Spleen (tissue), 11 donors: ENCODE data around the gene CCDC148. TPM values are rescaled to one million over a fixed set of nuclear protein-coding genes. Genes with fewer than 3 reads are reported as not detected.

Source experiments
- DNase-seq: peaks from one replicate; pipeline ENCODE4 v3.0.0-alpha.2; 2020
- H3K27ac ChIP-seq, 8 donors: fragments of 200-600 bp; sonication (generic) in 7 of 8; 1 replicate in 4 of 8; 2 replicates in 4 of 8; pipeline versions ENCODE4 v1.5.0 to v1.8.0; 2016 to 2021; ENCODE audit warnings: inconsistent platforms in 4 of 8, mild to moderate bottlenecking in 4 of 8, moderate library complexity in 1 of 8
- H3K27me3 ChIP-seq, 7 donors: fragments of 200-600 bp; sonication (generic) in 6 of 7; replicated peaks in 1 of 7; 1 replicate in 4 of 7; 2 replicates in 3 of 7; pipeline versions ENCODE4 v1.5.0 to v1.8.0; 2016 to 2021; ENCODE audit warnings: inconsistent platforms in 3 of 7, mild to moderate bottlenecking in 1 of 7
- H3K36me3 ChIP-seq, 6 donors: fragments of 200-600 bp; sonication (generic) in 5 of 6; 1 replicate in 4 of 6; 2 replicates in 2 of 6; pipeline versions ENCODE4 v1.5.0 to v1.8.0; 2016 to 2021; ENCODE audit warnings: inconsistent platforms in 2 of 6
- H3K4me1 ChIP-seq, 6 donors: fragments of 200-600 bp; sonication (generic) in 5 of 6; 1 replicate in 3 of 6; 2 replicates in 3 of 6; pipeline versions ENCODE4 v1.5.0 to v1.8.0; 2016 to 2021; ENCODE audit warnings: inconsistent platforms in 3 of 6
- H3K4me3 ChIP-seq, 8 donors: fragments of 200-600 bp; sonication (generic) in 7 of 8; 1 replicate in 4 of 8; 2 replicates in 4 of 8; pipeline versions ENCODE4 v1.5.0 to v1.8.0; 2016 to 2021; ENCODE audit warnings: inconsistent platforms in 4 of 8, mild to moderate bottlenecking in 4 of 8, moderate library complexity in 2 of 8
- H3K9me3 ChIP-seq, 8 donors: fragments of 200-600 bp; sonication (generic) in 7 of 8; 1 replicate in 4 of 8; 2 replicates in 4 of 8; pipeline versions ENCODE4 v1.5.0 to v1.8.0; 2016 to 2021; ENCODE audit warnings: inconsistent platforms in 4 of 8
- CTCF ChIP-seq, 11 experiments: fragments of 200-600 bp in 7 of 11; fragments of 450-650 bp in 4 of 11; sonication (generic) in 4 of 11; IDR thresholded peaks in 8 of 11; conservative IDR thresholded peaks in 3 of 11; 1 replicate in 7 of 11; 2 replicates in 4 of 11; pipeline versions ENCODE4 v1.4.0 to v1.8.0; 2016 to 2021; ENCODE audit warnings: antibody characterized with exemption in 11 of 11, inconsistent platforms in 4 of 11, mild to moderate bottlenecking in 1 of 11
- POLR2A ChIP-seq, 3 donors: fragments of 450-650 bp; IDR thresholded peaks; one replicate each; pipeline ENCODE4 v1.5.1; 2017; ENCODE audit warnings: antibody characterized with exemption in 3 of 3, mild to moderate bottlenecking in 1 of 3
- POLR2AphosphoS5 ChIP-seq, 3 donors: sonication (generic); formaldehyde crosslinking; IDR thresholded peaks; one replicate each; pipeline ENCODE4 v1.5.1; 2017; ENCODE audit warnings: antibody characterized with exemption in 3 of 3
- WGBS, 5 donors: extraction: QIAGEN DNeasy Blood & Tissue Kit in 3 of 5; methylation state at CpG; one replicate each; pipeline versions ENCODE4 v1.1.5 to v1.1.7; 2013 to 2018; 5-methylcytosine and 5-hydroxymethylcytosine counted together
- intact Hi-C: fragments of 100-400 bp; cut with DNase I; formaldehyde crosslinking; loops from one replicate; pipeline ENCODE4 v1.15.0; 2023; ENCODE audit warnings: low total_unique reads
- polyA plus RNA-seq, 3 donors: library from polyadenylated mRNA; stranded (reverse); fragments of 200-250 nt; gene quantifications; one replicate each; pipeline ENCODE4 v1.2.1, GENCODE V29; 2013
- total RNA-seq, 7 donors: library from RNA; depleted of rRNA in 3 of 7; stranded (reverse); fragments of >200 nt in 3 of 7; fragmentation: NEBNext Ultra II Directional in 4 of 7; extraction: Animal tissue kit (Norgen Biotek cat#: 25700) in 4 of 7; gene quantifications; one replicate each; pipeline versions ENCODE4 v1.1.0 to v1.2.1, GENCODE V29; 2016 to 2021
- donor health status: healthy with polysubstance abuse.
- donor health status: DM: no; HTN: no; CAD: no; lungs with moderate emphysema.
- donor health status: DM: no; HTN: no; CAD: no.
- donor health status: Bipolar disorder and iron deficiency.
- donor health status: healthy.
- donor health status: DM: no; HTN: no; CAD: no.
- donor health status: DM: yes; HTN: yes; CAD: no.

The CCDC148 gene
- total and polyA plus RNA-seq, 10 donors, result 0.07 to 0.79 (median 0.46) TPM

GRCh38 chr2:158378926-158379325, 77.6 kb downstream of the CCDC148 start:
- WGBS, 5 donors, result 84 to 98% (median 87%) methylated on average over 1 of the region's 1 CpG
- DNase-seq, result no peak
- intact Hi-C loops, result no loop called here

GRCh38 chr2:158366342-158366741, 90.2 kb downstream of the CCDC148 start:
- no peak for DNase-seq
- Histone ChIP-seq H3K27ac (no peak overlapping the region), H3K4me3 (no peak overlapping the region), H3K36me3 (no peaks in the 10 kb centered on the region), H3K4me1 (no peaks in the 10 kb centered on the region), H3K27me3 (no peaks in the 10 kb centered on the region), H3K9me3 (peaks cover 0 to 16% (median 10%) of the 10 kb centered on the region in 8 donors)
- 76 to 95% (median 87%) methylated on average over 5 of the region's 5 CpGs for WGBS, 5 donors
- TF ChIP-seq POLR2A (IDR thresholded peaks at IDR 0.05) (no peak), CTCF (IDR thresholded peaks at IDR 0.05 in 8 of 11, conservative IDR thresholded peaks at IDR 0.05 in 3 of 11) (no peak), POLR2AphosphoS5 (IDR thresholded peaks at IDR 0.05) (no peak)
- intact Hi-C loops, result no loop called here

More at GRCh38 chr2:158378926-158379325, 77.6 kb downstream of the CCDC148 start:
- H3K9me3 ChIP-seq, result peaks cover 0 to 9% (median 0%) of the 10 kb centered on the region in 8 donors
- H3K4me3 ChIP-seq, result no peak overlapping the region
- H3K27me3 ChIP-seq, result no peaks in the 10 kb centered on the region
- no peaks in the 10 kb centered on the region for H3K4me1 ChIP-seq
- no peak for TF ChIP-seq POLR2A (IDR thresholded peaks at IDR 0.05)
- TF ChIP-seq CTCF (IDR thresholded peaks at IDR 0.05 in 8 of 11, conservative IDR thresholded peaks at IDR 0.05 in 3 of 11), result no peak
- no peak for TF ChIP-seq POLR2AphosphoS5 (IDR thresholded peaks at IDR 0.05)
- no peak overlapping the region for H3K27ac ChIP-seq
- H3K36me3 ChIP-seq, result no peaks in the 10 kb centered on the region

GRCh38 chr2:158359846-158360245, 96.7 kb downstream of the CCDC148 start:
- no peak for DNase-seq
- Histone ChIP-seq H3K27ac (no peak overlapping the region), H3K36me3 (no peaks in the 10 kb centered on the region), H3K4me1 (no peaks in the 10 kb centered on the region), H3K27me3 (no peaks in the 10 kb centered on the region), H3K4me3 (no peak overlapping the region), H3K9me3 (peaks cover 0 to 13% (median 7%) of the 10 kb centered on the region in 8 donors)
- WGBS, 5 donors, result 51 to 91% (median 83%) methylated on average over 3 to 4 of the region's 4 CpGs
- intact Hi-C loops, result no loop called here
- TF ChIP-seq POLR2A (IDR thresholded peaks at IDR 0.05) (no peak), CTCF (IDR thresholded peaks at IDR 0.05 in 8 of 11, conservative IDR thresholded peaks at IDR 0.05 in 3 of 11) (no peak), POLR2AphosphoS5 (IDR thresholded peaks at IDR 0.05) (no peak)

GRCh38 chr2:158357699-158358098, 98.9 kb downstream of the CCDC148 start:
- no peak for DNase-seq
- no peak for TF ChIP-seq CTCF (IDR thresholded peaks at IDR 0.05 in 8 of 11, conservative IDR thresholded peaks at IDR 0.05 in 3 of 11)
- TF ChIP-seq POLR2A (IDR thresholded peaks at IDR 0.05), result no peak
- no peak for TF ChIP-seq POLR2AphosphoS5 (IDR thresholded peaks at IDR 0.05)
- Histone ChIP-seq H3K27ac (no peak overlapping the region), H3K4me3 (no peak overlapping the region), H3K36me3 (no peaks in the 10 kb centered on the region), H3K9me3 (peaks cover 0 to 10% (median 0%) of the 10 kb centered on the region in 8 donors), H3K27me3 (no peaks in the 10 kb centered on the region), H3K4me1 (no peaks in the 10 kb centered on the region)
- 93 to 98% (median 95%) methylated on average over 2 of the region's 2 CpGs for WGBS, 5 donors
- intact Hi-C loops, result no loop called here
